Small intestine (tissue), 7 donors: ENCODE results near the gene SLC25A39. TPM values are rescaled to one million over a fixed set of nuclear protein-coding genes. Genes with fewer than 3 reads are reported as not detected.
"Not testable (repeated sequence)": the region's sequence is repeated elsewhere in the genome, so short reads cannot be mapped to it uniquely, and the experiment has no call there.

Experiments
- DNase-seq, 2 donors: peaks; one replicate each; pipeline versions ENCODE4 v3.0.0 to v3.0.0-alpha.2; 2013
- FAIRE-seq: peaks from 2 replicates; lab custom pipeline; 2012; peaks lifted over from hg19 to GRCh38; lab: Jason Lieb, UNC
- H3K27ac ChIP-seq, 3 donors: one replicate each; pipeline ENCODE4 v1.5.1; 2013; ENCODE audit warnings: low read length in 2 of 3, mild to moderate bottlenecking in 2 of 3, control low read depth in 1 of 3, inconsistent platforms in 1 of 3, low read depth in 1 of 3, moderate library complexity in 1 of 3
- H3K27me3 ChIP-seq, 3 donors: one replicate each; pipeline ENCODE4 v1.6.1; 2013; ENCODE audit warnings: low read length in 3 of 3, inconsistent platforms in 1 of 3; ENCODE audit not compliant: control insufficient read depth in 3 of 3, insufficient read depth in 3 of 3
- H3K36me3 ChIP-seq, 3 donors: one replicate each; pipeline ENCODE4 v1.6.1; 2013; ENCODE audit warnings: low read length in 3 of 3, inconsistent platforms in 1 of 3, low read depth in 1 of 3, mild to moderate bottlenecking in 1 of 3, moderate library complexity in 1 of 3; ENCODE audit not compliant: control insufficient read depth in 3 of 3, insufficient read depth in 2 of 3
- H3K4me1 ChIP-seq, 3 donors: one replicate each; pipeline ENCODE4 v1.6.1; 2013; ENCODE audit warnings: low read length in 2 of 3, inconsistent platforms in 1 of 3, low read depth in 1 of 3, mild to moderate bottlenecking in 1 of 3, moderate library complexity in 1 of 3; ENCODE audit not compliant: control insufficient read depth in 3 of 3, insufficient read depth in 2 of 3
- H3K4me3 ChIP-seq, 3 donors: one replicate each; pipeline ENCODE4 v1.5.1; 2013; ENCODE audit warnings: low read length in 3 of 3, control low read depth in 1 of 3, inconsistent platforms in 1 of 3, low read depth in 1 of 3, mild to moderate bottlenecking in 1 of 3, moderate library complexity in 1 of 3
- H3K9me3 ChIP-seq, 2 donors: one replicate each; pipeline ENCODE4 v1.6.1; 2013; ENCODE audit warnings: low read depth in 1 of 2, low read length in 1 of 2; ENCODE audit not compliant: control insufficient read depth in 2 of 2, insufficient read depth in 1 of 2
- WGBS, 3 donors: extraction: QIAGEN DNeasy Blood & Tissue Kit; methylation state at CpG; one replicate each; pipeline ENCODE4 v1.1.7; 2013; 5-methylcytosine and 5-hydroxymethylcytosine counted together
- polyA plus RNA-seq, 4 donors: library from polyadenylated mRNA; stranded (reverse) in 3 of 4; unstranded in 1 of 4; fragments of 200-250 nt in 3 of 4; fragments of 120-200 nt in 1 of 4; gene quantifications; one replicate each; pipeline versions ENCODE4 v1.2.1 to v1.2.3, GENCODE V29; 2013
- donor health status: healthy with polysubstance abuse.
- donor health status: control.
- donor health status: control.
- donor health status: Bipolar disorder and iron deficiency.
- donor health status: healthy.

The SLC25A39 gene
- polyA plus RNA-seq, 4 donors: 95.0 to 165 (median 139) TPM

GRCh38 chr17:44334727-44335126 lies 10.1 kb upstream of the SLC25A39 start:
- WGBS, 3 donors: 40 to 44% (median 43%) methylated on average over 3 of the region's 3 CpGs
- Histone ChIP-seq H3K4me1 (peaks cover 0 to 19% (median 0%) of the 10 kb centered on the region in 3 donors), H3K4me3 (no peak overlapping the region), H3K27ac (no peak overlapping the region), H3K9me3 (no peaks in the 10 kb centered on the region), H3K27me3 (no peaks in the 10 kb centered on the region), H3K36me3 (no peaks in the 10 kb centered on the region)
- FAIRE-seq (no peak), DNase-seq (no peak)

- Histone ChIP-seq H3K4me3 (no peak overlapping the region), H3K36me3 (no peaks in the 10 kb centered on the region), H3K9me3 (no peaks in the 10 kb centered on the region), H3K27me3 (no peaks in the 10 kb centered on the region), H3K4me1 (peaks cover 0 to 17% (median 0%) of the 10 kb centered on the region in 3 donors), H3K27ac (no peak overlapping the region)
- DNase-seq: no peak
- no peak for FAIRE-seq
- 53 to 74% (median 68%) methylated on average over 2 of the region's 2 CpGs for WGBS, 3 donors
Measured at GRCh38 chr17:44334315-44334714, 9.7 kb upstream of the SLC25A39 start.

- H3K4me3 ChIP-seq: no peak overlapping the region
- H3K27me3 ChIP-seq: no peaks in the 10 kb centered on the region
- peaks cover 0 to 8% (median 0%) of the 10 kb centered on the region in 3 donors for H3K4me1 ChIP-seq
- no peaks in the 10 kb centered on the region for H3K36me3 ChIP-seq
- 44 to 57% (median 54%) methylated on average over 5 of the region's 5 CpGs for WGBS, 3 donors
- H3K27ac ChIP-seq: no peak overlapping the region
- peak in 1 of 2 donors; percentile 39 for DNase-seq
- H3K9me3 ChIP-seq: no peaks in the 10 kb centered on the region
- no peak for FAIRE-seq
Measured at GRCh38 chr17:44333371-44333770, 8.7 kb upstream of the SLC25A39 start.

GRCh38 chr17:44331249-44331760 lies 6.7 kb upstream of the SLC25A39 start:
- Histone ChIP-seq H3K36me3 (no peaks in the 10 kb centered on the region), H3K27me3 (no peaks in the 10 kb centered on the region), H3K4me1 (peaks cover 0 to 4% (median 0%) of the 10 kb centered on the region in 3 donors), H3K9me3 (no peaks in the 10 kb centered on the region), H3K27ac (no peak overlapping the region), H3K4me3 (no peak overlapping the region)
- FAIRE-seq: no peak
- DNase-seq: peak; percentile 87 to 91
- 2 to 4% (median 3%) methylated on average over 7 of the region's 7 CpGs for WGBS, 3 donors

- H3K27me3 ChIP-seq, H3K36me3 ChIP-seq, H3K4me3 ChIP-seq, H3K4me1 ChIP-seq, H3K9me3 ChIP-seq, DNase-seq, H3K27ac ChIP-seq, FAIRE-seq: not testable (repeated sequence)
- 86 to 94% (median 92%) methylated on average over 5 of the region's 5 CpGs for WGBS, 3 donors
Measured at GRCh38 chr17:44330263-44330662, 5.6 kb upstream of the SLC25A39 start.

- 89 to 92% (median 91%) methylated on average over 7 of the region's 7 CpGs for WGBS, 3 donors
Measured at GRCh38 chr17:44329516-44329915, 4.9 kb upstream of the SLC25A39 start.

GRCh38 chr17:44327715-44328449 lies 3.3 kb upstream of the SLC25A39 start:
- DNase-seq: no peak
- Histone ChIP-seq H3K36me3 (no peaks in the 10 kb centered on the region), H3K27ac (no peak overlapping the region), H3K9me3 (no peaks in the 10 kb centered on the region), H3K27me3 (no peaks in the 10 kb centered on the region), H3K4me1 (peaks cover 0 to 5% (median 4%) of the 10 kb centered on the region in 3 donors), H3K4me3 (no peak overlapping the region)
- WGBS, 3 donors: 51 to 73% (median 58%) methylated on average over 7 of the region's 7 CpGs
- FAIRE-seq: no peak

More at GRCh38 chr17:44329516-44329915, 4.9 kb upstream of the SLC25A39 start:
- not testable (repeated sequence) for H3K27ac ChIP-seq, H3K4me1 ChIP-seq, H3K36me3 ChIP-seq, H3K9me3 ChIP-seq, DNase-seq, H3K4me3 ChIP-seq, H3K27me3 ChIP-seq, FAIRE-seq

GRCh38 chr17:44326861-44327444 lies 2.3 kb upstream of the SLC25A39 start:
- 20 to 24% (median 23%) methylated on average over 31 of the region's 31 CpGs for WGBS, 3 donors
- H3K9me3 ChIP-seq: no peaks in the 10 kb centered on the region
- peak overlapping the region in 2 of 3 donors; percentile 20 to 86 for H3K4me3 ChIP-seq
- H3K36me3 ChIP-seq: peaks cover 0 to 8% (median 0%) of the 10 kb centered on the region in 3 donors
- no peak for FAIRE-seq
- H3K27me3 ChIP-seq: no peaks in the 10 kb centered on the region
- peak; percentile 97 to 98 for DNase-seq
- peak overlapping the region in 2 of 3 donors; percentile 25 to 52 for H3K27ac ChIP-seq
- H3K4me1 ChIP-seq: peaks cover 0 to 5% (median 4%) of the 10 kb centered on the region in 3 donors
